IPS-18a (cell line): ENCODE data around the gene TRIM27.
"Not testable (repeated sequence)": the region's sequence is repeated elsewhere in the genome, so short reads cannot be mapped to it uniquely, and the experiment has no call there.

Experiments used
- H3K27ac ChIP-seq: one replicate; pipeline ENCODE4 v1.5.1; 2013; ENCODE audit warnings: low read length
- H3K27me3 ChIP-seq: one replicate; pipeline ENCODE4 v1.6.1; 2013; ENCODE audit warnings: mild to moderate bottlenecking, low read length; ENCODE audit not compliant: control insufficient read depth, insufficient read depth
- H3K36me3 ChIP-seq: one replicate; pipeline ENCODE4 v1.6.1; 2013; ENCODE audit warnings: low read depth, low read length; ENCODE audit not compliant: control insufficient read depth
- H3K4me1 ChIP-seq: one replicate; pipeline ENCODE4 v1.6.1; 2013; ENCODE audit warnings: low read depth, low read length; ENCODE audit not compliant: control insufficient read depth
- H3K4me3 ChIP-seq: one replicate; pipeline ENCODE4 v1.5.1; 2013; ENCODE audit warnings: low read length
- H3K9ac ChIP-seq: one replicate; pipeline ENCODE4 v1.6.1; 2013; ENCODE audit warnings: mild to moderate bottlenecking, low read length, moderate library complexity
- H3K9me3 ChIP-seq: one replicate; pipeline ENCODE4 v1.6.1; 2013; ENCODE audit warnings: low read depth, low read length; ENCODE audit not compliant: control insufficient read depth

The TRIM27 gene

DNA sequence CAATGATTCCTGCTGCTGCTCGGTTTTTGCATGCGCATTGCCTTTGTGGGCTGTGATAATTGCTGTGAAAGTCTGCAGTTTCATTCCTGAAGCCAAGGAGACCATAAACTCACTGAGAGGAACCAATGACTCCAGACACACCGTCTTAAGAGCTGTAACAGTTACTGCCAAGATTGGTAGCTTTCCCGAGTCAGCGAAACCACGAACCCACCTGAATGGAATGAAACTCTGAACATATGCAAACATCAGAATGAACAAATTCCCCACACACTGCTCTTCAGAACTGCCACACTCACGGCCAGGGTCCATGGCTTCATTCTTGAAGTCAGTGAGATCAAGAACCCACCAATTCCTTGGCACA is 37.7 kb downstream of the TRIM27 start:
- no peak overlapping the region for H3K27ac ChIP-seq
- H3K4me3 ChIP-seq = no peak overlapping the region
- H3K4me1 ChIP-seq = no peaks in the 10 kb centered on the region
- H3K36me3 ChIP-seq = no peaks in the 10 kb centered on the region
- no peaks in the 10 kb centered on the region for H3K27me3 ChIP-seq
- no peaks in the 10 kb centered on the region for H3K9me3 ChIP-seq
- no peak overlapping the region for H3K9ac ChIP-seq

DNA sequence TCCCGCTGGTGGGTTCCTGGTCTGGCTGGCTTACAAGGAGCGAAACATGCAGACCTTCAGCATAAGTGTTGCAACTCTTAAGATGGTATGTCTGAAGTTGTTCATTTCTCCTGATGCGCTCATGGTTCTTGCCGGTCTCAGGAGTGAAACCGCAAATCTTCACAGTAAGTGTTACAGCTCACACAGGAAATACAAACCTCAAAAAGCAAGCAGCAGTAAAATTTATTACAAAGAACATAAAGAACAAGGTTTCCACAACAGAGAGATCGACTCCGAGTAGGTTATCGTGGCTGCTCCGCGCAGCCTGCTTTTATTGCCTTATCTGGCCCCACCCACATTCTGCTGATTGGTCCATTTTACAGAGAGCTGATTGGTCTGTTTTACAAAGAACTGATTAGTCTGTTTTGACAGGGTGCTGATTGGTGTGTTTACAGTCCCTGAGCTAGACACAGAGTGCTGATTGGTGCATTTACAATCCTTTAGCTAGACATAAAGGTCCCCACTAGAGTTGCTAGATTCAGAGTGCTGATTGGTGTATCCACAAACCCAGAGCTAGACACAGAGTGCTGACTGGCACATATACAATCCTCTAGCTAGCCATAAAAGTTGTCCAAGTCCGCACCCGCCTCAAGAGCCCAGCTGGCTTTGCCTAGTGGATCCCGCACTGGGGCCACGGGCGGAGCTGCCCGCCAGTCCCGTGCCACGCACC is 39.2 kb downstream of the TRIM27 start:
- no peaks in the 10 kb centered on the region for H3K27me3 ChIP-seq
- H3K36me3 ChIP-seq = no peaks in the 10 kb centered on the region
- H3K9ac ChIP-seq = no peak overlapping the region
- no peaks in the 10 kb centered on the region for H3K9me3 ChIP-seq
- H3K4me3 ChIP-seq = no peak overlapping the region
- no peaks in the 10 kb centered on the region for H3K4me1 ChIP-seq
- no peak overlapping the region for H3K27ac ChIP-seq

DNA sequence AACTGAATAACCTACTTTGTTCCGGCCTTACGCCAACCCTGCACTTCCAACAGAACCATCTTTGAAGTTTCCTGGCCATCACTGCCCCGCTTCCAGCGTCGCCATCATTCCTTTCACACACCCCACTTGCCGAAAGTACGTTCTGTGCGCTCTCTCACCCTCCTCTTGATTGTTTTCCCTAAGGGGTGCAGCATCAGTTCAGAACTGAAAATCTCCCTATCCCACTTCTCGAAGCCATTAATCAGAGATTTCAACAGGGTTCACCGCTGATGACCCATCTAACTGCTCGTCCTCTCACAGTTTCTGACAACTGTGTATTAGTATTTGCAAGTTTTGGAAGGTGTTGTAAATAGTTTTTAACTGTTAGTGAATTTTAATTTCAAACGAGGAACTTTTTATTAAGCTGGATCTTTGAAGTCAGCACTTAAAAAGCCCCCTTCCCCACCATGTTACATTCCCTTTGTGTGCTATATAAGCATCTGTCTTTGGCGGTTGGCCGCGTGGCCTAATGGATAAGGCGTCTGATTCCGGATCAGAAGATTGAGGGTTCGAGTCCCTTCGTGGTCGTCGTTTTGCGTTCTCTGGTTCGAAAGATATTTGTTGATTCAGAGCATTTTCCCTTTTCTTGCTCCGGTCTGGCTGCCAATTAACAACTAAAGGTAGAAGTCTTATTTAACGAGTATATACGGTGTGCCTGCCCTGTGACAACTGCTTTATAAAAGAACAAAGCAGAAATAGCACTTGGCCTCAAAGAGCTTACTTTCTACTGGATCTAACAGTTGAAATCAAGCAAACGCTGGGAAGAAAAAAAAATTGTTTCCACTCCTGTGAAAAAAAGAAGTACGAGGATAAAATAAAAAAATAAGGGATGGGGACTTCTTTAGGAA is 42.6 kb downstream of the TRIM27 start:
- H3K9ac ChIP-seq = peak overlapping the region; percentile 60
- H3K27ac ChIP-seq = no peak overlapping the region
- no peaks in the 10 kb centered on the region for H3K9me3 ChIP-seq
- H3K27me3 ChIP-seq = no peaks in the 10 kb centered on the region
- H3K36me3 ChIP-seq = no peaks in the 10 kb centered on the region
- peak overlapping the region; percentile 94 for H3K4me3 ChIP-seq
- H3K4me1 ChIP-seq = no peaks in the 10 kb centered on the region

DNA sequence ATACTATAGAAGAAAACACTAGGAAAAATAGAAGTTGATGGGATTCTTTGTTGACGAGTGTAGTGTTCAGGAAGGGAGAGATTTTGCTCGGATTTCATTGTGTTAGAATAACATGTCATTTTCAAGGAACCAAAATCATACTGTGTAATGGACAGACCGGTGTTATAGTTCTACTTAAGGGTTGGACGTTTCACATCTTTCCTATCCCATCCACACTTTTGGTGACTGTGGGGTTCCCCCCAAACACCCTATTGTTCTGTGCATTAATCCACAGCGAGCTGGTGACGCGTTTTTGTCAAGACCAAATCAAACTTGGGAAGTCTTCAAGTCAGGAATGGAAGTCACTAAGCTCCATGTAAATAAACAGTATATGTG is 43.3 kb downstream of the TRIM27 start:
- H3K4me3 ChIP-seq = peak overlapping the region; percentile 94
- H3K27me3 ChIP-seq = no peaks in the 10 kb centered on the region
- no peak overlapping the region for H3K27ac ChIP-seq
- H3K9me3 ChIP-seq = no peaks in the 10 kb centered on the region
- no peaks in the 10 kb centered on the region for H3K36me3 ChIP-seq
- peaks cover 2% of the 10 kb centered on the region for H3K4me1 ChIP-seq
- H3K9ac ChIP-seq = peak overlapping the region; percentile 60

DNA sequence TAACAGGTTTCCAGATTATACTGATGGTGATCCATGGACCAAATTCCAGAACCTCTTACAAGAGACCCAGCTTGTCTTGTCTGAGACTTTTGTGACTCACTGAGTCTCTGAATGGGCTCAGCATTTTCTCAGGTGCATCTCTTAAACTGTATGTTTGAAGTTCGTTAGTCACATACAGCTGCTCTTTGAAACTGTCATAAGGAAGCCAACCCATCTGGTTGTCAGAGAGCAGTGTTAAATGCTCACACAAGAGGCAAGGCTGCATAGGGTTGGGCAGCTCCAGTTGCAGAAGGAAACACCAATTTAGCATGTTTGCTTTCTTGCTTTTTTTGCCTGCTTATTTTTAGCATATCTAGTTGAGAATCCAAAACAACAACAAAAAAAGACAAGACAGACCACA is 47.1 kb downstream of the TRIM27 start:
- no peak overlapping the region for H3K4me3 ChIP-seq
- no peaks in the 10 kb centered on the region for H3K9me3 ChIP-seq
- H3K27ac ChIP-seq = no peak overlapping the region
- H3K36me3 ChIP-seq = no peaks in the 10 kb centered on the region
- H3K9ac ChIP-seq = no peak overlapping the region
- H3K4me1 ChIP-seq = peaks cover 6% of the 10 kb centered on the region
- H3K27me3 ChIP-seq = no peaks in the 10 kb centered on the region

DNA sequence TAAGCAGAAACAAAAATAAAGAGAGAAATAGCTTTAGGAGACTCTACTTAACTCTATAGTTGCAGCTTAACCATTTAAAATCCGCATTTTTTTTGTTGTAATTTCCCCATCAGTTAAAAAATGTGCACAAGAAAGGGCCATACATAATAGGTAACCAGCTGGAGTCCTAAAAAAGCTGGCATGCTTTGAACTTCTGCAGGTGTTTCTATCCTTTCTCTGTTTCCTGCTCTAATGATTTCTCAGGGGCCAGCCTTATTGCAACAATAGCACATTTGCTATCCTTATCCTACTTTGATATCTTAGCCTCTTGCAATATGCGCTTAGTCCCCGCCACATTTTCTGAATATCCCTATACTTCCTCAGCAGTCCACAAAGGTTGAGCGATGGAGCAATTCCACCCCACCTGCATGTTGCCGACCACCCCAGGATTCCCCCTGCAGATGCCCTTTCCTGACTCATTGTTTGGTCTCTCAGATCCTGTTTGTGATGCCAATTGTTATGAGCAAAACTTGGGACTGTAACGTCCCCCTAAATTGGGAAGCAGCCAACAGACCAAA is 48.5 kb downstream of the TRIM27 start:
- peak overlapping the region; percentile 11 for H3K4me3 ChIP-seq
- H3K27ac ChIP-seq = no peak overlapping the region
- H3K9ac ChIP-seq = no peak overlapping the region
- no peaks in the 10 kb centered on the region for H3K27me3 ChIP-seq
- H3K36me3 ChIP-seq = no peaks in the 10 kb centered on the region
- H3K9me3 ChIP-seq = no peaks in the 10 kb centered on the region
- peaks cover 6% of the 10 kb centered on the region for H3K4me1 ChIP-seq

DNA sequence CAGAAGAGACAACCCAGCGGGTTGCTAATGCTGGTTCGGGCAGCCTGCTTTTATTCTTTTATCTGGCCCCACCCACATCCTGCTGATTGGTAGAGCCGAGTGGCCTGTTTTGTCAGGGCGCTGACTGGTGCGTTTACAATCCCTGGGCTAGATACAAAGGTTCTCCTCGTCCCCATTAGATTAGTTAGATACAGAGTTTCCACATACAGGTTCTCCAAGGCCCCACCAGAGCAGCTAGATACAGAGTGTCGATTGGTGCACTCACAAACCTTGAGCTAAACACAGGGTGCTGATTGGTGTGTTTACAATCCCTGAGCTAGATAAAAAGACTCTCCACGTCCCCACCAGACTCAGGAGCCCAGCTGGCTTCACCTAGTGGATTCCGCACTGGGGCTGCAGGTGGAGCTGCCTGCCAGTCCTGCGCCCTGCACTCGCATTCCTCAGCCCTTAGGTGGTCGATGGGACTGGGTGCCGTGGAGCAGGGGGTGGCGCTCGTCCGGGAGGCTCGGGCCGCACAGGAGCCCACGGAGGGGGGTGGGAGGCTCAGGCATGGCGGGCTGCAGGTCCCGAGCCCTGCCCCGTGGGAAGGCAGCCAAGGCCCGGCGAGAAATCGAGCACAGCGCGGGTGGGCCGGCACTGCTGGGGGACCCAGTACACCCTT is 51.5 kb downstream of the TRIM27 start:
- not testable (repeated sequence) for H3K4me3 ChIP-seq, H3K9ac ChIP-seq, H3K27ac ChIP-seq, H3K27me3 ChIP-seq, H3K36me3 ChIP-seq, H3K4me1 ChIP-seq, H3K9me3 ChIP-seq

DNA sequence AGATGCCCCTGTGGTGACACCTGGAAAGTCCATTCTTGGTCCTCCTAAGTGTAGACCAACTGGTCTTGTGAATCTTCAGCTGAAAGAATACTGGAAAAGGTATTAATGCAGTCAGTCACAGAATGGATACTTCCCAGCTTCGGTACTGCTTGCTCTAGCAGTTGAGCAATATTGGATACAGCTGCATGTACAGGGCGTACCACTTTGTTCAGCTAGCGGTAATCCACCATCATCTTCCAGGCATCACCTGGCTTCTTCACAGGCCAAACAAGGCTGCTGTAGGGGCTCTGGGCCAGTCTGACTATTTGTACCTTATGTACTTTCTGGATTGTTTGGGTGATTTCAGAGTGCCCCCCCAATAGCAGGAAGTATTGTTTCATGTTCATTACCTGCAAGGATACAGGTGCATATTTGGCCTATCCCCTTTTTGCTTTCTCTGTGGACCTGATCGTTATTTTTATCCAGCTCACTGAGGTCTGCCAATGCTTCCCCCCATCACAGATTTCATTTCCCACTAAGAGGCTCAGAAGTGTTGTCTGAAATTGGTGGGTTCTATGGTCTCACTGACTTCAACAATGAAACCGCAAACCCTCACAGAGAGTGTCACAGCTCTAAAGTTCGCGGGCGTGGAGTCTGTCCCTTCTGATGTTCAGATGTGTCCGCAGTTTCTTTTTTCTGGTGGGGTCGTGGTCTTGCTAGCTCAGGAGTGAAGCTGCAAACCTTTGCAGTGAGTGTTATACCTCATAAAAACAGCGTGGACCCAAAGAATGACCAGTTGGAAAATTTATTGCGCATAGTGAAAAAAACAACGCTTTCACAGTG is 52.2 kb downstream of the TRIM27 start:
- H3K9me3 ChIP-seq = no peaks in the 10 kb centered on the region
- peaks cover 6% of the 10 kb centered on the region for H3K4me1 ChIP-seq
- no peaks in the 10 kb centered on the region for H3K36me3 ChIP-seq
- no peak overlapping the region for H3K27ac ChIP-seq
- H3K4me3 ChIP-seq = no peak overlapping the region
- no peak overlapping the region for H3K9ac ChIP-seq
- H3K27me3 ChIP-seq = no peaks in the 10 kb centered on the region

DNA sequence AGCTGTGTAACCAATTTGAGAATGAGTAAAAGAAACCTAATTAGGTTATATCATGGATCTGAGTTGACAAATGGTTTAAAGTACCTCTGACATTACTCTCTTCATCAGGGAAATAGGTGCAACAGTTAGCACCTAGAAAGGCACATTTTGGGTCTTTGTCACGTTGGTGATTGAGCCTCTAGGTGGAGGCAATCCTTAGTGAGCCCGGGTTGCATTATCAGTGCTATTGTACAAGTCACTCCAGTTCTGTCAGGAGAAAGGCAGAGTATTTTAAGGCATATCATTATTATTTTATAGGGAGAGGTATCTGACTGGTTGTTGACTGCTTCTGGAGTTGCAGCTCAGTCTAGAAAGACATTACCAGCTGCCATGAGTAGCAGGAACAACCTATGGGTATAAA is 54.9 kb downstream of the TRIM27 start:
- no peaks in the 10 kb centered on the region for H3K4me1 ChIP-seq
- no peak overlapping the region for H3K27ac ChIP-seq
- H3K9ac ChIP-seq = no peak overlapping the region
- peaks cover 13% of the 10 kb centered on the region for H3K27me3 ChIP-seq
- H3K36me3 ChIP-seq = no peaks in the 10 kb centered on the region
- no peaks in the 10 kb centered on the region for H3K9me3 ChIP-seq
- no peak overlapping the region for H3K4me3 ChIP-seq

DNA sequence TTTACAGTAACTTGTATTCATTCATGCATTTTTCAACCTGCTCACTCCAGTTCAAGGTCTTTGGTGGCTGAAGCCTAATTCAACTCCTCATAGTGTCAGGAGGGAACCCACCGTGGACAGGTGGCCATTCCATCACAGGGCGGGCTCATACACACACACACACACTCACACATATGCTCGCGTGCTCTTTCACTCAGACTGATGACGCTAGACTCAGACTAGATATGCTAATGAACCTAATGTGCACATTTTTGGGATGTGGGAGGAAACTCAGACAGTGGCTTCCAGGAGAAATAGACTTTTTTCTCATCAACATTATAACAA is 56.7 kb downstream of the TRIM27 start:
- Histone ChIP-seq H3K27ac (no peak overlapping the region), H3K27me3 (peaks cover 13% of the 10 kb centered on the region), H3K4me3 (peak overlapping the region; percentile 59), H3K36me3 (no peaks in the 10 kb centered on the region), H3K9ac (no peak overlapping the region), H3K9me3 (no peaks in the 10 kb centered on the region), H3K4me1 (peaks cover 6% of the 10 kb centered on the region)
